Renal cortex interstitium (tissue), 11 donors: ENCODE measurements around the gene PPP1CB. TPM values are rescaled to one million over a fixed set of nuclear protein-coding genes. Genes with fewer than 3 reads are reported as not detected.
A peak's percentile ranks its signal among the peaks of the same experiment; 100 is the strongest.
"Not testable (repeated sequence)": the region's sequence is repeated elsewhere in the genome, so short reads cannot be mapped to it uniquely, and the experiment has no call there.

Experiments used
- DNase-seq, 11 donors: peaks; one replicate each; pipeline ENCODE4 v3.0.0-alpha.2; 2013; ENCODE audit warnings: low read depth in 9 of 11, low spot score in 4 of 11; ENCODE audit errors: extremely low read depth in 1 of 11
- polyA plus RNA-seq, 3 donors: library from polyadenylated mRNA; unstranded; fragments of 120-200 nt; gene quantifications; one replicate each; pipeline ENCODE4 v1.2.1, GENCODE V29; 2013; ENCODE audit not compliant: insufficient read length in 3 of 3

Gene PPP1CB
- polyA plus RNA-seq, 3 donors: 160 to 184 (median 181) TPM

DNA sequence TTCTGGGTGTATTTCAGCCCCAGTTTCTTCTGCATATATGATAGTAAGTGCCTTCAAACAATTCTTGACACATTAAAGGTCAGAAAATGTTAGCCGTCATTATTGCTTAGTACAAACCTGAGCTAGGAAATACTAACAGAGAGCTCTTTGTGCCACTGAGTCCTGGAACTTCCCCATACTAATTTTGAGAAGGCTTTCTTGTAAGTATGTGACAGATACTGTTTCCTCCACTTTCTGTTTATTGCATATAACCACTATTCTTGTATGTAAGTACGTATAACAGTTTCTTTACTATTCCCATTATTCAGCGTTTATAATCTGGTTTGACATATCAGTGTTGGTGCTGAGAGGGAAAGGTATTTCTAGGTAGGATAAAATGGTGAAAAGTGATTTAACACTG, 9.8 kb downstream of the PPP1CB start:
- DNase-seq: no peak

DNA sequence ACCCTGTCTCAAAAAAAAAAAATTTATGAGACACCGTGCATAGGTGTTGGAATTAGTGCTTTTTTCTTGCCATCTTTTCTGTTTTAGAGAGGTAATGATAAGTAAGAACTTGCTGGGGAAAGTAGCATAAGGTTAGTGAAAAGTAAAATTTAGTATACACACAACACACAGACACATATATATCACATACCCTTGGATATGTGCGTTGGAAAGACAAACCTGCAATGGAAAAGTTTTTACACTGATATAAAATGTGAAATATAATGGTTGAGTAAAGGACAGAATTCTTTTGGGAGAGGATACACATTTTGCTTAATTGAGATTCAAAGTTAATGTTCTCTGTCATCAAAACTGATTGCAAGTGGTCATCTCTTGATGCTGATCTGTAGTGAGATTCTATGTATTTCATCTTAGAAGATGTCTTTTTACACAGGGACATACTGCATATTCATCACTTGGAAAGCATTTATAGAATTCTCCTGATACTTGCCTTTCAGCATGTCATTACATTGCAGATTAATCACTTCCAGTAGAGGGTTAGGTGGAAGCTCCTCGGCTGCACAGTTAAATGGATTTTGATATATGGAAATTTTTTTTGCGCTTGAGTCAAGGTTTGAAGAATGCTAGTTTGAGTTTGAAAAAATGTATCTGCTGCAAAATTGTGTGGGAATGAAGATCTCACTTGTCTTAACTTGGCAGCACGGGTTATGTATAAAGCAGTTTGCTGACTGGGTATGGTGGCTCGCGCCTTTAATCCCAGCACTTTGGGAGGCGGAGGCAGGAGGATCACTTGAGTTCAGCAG, 13.5 kb downstream of the PPP1CB start:
- DNase-seq: no peak

DNA sequence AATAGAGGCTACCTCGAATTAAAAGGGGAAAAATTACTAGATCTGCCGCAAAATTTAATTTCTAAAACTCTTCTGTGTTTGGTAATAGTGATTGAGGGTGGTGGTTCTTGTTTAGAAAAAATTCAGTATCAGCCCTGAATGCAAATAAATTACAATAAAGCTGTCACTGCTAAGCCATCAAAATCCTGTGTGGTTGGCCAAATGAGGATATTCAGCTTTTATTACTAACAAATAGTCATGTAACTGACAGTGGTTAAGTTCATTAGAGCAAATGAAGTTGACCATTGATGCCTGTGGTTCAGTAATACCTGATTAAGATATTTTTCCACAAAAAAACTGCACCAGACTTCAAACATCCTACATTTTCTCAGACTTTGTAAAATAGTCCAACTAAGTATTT, 14.4 kb downstream of the PPP1CB start:
- no peak for DNase-seq

DNA sequence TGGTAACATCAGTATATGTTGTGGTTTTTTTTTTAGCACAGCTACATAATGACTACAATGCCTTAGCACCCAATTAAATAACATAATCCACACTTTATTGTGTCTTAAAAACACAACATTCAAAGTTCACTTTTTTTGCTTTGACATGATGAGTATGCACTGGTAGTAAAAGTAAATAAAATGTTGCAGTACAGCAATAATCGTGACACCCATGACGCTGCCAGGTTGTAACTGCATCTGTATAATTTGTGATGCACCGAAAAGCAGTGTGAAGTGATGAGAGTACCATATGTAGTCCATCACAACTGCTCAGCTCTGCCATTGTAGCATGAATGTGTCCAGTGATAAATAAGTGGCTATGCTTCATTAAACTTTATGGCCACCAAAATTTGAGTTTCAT, 15.7 kb downstream of the PPP1CB start:
- DNase-seq: peak in 1 of 11 donors; percentile 15

DNA sequence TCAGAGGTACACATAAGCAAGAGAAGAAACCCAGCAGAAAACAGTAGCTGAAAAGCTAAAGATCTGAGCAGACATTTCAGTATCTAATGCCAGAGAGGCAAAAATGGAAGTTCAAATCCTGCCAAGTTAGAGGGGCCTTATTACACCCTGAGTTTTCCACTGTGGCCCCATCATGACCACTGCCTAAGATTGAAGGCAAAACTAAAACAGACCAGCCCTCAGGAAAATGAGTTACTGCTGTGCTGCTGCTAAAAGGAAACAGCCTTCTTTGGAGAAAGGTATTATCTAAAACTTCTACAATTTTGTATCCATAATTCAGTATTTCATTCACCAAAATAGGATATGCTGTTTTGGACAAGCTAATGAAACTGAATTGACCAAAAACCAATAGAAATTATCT, 16.8 kb downstream of the PPP1CB start:
- DNase-seq: no peak

DNA sequence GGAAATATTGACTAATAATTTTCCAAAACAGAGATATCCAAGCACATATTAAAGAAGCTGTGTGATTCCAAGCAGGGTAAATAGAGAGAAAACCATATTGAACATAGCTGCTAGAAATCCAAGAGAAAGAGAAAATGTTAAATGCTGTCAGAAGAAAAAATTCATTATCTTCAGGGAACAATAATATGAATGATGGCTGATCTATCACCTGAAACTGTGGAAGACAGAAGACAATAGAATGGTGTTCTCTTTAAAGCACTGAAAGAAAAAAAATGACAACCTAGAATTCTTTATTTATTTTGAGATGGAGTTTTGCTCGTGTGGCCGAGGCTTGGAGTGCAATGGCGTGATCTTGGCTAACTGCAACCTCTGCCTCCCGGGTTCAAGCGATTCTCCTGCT, 17.3 kb downstream of the PPP1CB start:
- DNase-seq: no peak

DNA sequence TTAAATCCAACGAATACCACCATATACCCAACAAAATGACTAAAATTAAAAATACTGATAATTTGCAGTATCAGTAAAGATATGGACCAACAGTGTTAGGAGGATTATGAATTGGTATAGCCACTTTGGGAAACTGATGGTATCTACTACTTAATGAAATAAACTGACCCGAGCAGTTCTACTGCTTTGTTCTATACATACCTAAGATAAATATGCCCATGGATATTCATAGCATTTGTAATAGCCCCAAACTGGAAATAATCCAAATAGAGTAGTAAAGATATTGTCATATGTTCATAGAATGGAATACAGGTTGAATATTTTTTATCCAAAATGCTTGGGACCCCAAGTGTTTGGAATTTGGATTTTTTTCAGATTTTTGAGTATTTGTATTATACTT, 20.7 kb downstream of the PPP1CB start:
- no peak for DNase-seq

DNA sequence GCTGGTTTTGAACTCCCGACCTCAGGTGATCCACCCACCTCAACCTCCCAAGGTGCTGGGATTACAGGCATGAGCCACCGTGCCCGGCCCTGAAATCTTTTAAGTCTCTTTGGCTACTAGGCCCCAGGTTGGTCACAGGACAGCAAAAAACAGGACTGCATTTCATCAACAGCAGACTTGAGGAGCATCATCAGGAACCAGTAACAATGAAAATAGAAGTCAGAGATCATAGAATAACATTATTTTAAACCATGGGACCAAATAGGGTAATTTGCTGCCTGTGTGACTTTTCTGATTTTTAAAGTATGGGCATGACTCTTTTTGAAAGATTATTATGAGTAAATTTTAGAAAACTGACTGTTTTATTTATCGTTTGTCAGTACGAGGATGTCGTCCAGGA, 24.8 kb downstream of the PPP1CB start:
- no peak for DNase-seq

DNA sequence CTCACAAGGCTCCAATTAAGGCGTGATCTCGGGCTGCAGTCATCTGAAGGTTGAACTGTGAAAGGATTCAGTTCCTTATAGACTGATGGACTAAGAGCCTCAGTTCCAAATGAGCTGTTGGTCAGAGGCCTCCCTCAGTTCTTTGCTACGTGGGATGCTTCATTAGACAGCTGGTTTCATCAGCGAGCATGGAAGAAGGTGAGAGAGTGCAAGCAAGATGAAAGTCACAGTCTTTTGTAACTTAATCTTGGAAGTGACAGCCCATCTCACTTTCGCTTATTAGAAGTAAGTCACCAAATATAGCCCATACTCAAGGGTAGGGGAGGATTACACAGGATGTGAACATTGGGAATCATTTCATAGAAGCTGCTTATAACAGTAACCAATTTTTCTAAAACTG, 26.8 kb downstream of the PPP1CB start:
- DNase-seq: no peak

DNA sequence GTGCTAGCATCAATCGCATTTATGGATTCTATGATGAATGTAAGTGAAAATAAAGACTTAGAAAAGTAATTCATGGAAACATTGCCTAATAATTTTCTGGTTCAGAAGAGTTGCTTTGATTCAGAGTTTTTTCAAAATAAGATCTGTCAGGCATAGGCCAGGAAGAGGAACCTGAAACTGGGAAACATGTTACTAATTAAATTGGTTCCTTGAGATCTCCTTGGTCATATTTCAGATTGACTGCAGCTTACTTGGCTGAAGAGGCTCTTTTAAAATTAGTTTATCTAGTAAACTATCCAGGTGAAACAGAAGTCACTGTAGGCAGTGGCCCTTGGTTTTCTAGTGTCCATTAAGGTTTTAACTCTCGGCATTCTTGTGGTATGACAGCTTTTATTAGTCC, 27.4 kb downstream of the PPP1CB start:
- DNase-seq: no peak

DNA sequence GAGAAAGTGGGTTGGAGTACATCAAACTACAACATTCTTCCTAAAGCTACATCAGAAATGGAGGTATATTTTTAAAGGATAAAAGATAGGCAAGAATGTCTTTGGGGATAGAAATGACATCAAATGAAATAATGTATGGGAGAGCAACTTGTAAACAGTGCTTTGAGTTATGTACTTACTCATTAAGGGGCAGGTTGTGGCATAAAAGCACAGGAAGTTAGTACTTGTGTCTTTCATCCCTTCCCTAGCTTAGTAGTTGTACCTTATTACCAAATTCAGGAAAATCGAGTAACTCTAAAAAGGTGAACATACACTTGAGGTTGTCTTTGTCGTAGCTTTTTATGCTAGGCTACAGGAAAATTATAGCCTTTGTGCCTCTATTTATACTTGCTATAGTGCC, 28.9 kb downstream of the PPP1CB start:
- DNase-seq: no peak

DNA sequence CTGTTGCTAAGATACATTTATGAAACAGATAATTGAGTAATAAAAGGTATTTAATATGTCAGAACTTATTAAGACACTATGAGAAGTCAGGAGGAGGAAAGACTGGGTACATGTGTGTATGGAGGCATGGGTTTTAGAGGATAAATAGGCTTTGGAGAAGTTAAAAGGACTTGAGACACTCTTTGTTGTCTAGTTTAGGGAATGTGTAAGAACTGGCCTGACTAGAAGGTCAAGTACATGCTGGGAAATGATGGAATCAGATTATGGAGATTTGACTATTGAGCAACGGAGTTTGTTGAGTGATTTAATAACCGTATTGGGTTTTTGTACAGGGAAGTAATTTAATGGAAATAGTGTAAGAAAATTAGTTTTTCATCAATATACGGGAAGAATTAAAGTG, 30.8 kb downstream of the PPP1CB start:
- DNase-seq: no peak

DNA sequence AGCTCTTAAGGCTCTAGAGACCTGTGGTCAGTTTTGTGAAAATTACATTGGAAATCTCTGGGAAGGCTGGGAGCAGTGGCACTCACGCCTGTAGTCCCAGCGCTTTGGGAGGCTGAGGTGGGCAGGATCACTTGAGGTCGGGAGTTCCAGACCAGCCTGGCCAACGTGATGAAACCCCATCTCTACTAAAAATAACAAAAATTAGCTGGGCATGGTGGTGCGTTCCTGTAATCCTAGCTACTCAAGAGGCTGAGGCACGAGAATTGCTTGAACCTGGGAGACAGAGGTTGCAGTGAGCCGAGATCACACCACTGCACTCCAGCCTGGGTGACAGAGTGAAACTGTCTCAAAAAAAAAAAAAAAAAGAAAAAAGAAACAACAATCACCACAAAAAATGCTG, 32.9 kb downstream of the PPP1CB start:
- DNase-seq: not testable (repeated sequence)

DNA sequence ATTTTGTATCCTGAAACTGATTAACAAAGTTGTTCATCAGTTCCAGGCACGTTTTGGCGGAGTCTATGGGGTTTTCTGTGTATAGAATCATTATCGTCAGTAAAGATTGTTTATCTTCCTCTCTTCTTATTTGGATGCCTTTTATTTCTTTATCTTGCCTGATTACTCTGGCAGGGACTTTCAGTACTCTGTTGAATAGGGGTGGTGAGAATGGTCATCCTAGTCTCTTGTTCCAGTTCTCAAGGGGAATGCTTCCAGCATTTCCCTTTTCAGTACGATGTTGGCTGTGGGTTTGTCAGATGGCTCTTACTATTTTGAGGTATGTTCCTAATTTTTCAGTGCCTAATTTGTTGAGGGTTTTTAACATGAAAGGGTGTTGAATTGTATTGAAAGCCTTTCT, 45.0 kb downstream of the PPP1CB start:
- DNase-seq: no peak

DNA sequence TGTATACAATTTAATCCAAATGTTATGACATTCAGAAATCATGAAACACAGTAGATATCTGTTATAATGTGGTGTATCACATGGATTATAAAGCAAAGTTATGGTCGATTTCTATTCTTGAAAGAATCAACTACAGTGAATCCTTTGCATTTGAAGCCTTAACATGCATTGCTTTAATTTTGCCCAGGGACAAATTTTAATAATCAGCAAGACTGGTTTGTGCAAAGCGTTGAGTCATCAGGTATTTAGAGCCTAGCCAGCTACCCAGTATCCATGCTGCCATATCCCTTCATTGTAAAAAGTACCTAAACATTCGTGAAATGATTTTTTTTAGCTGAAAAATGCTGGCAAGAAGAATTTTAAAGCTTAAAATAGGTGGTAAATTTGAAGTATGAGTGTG, 50.1 kb downstream of the PPP1CB start:
- no peak for DNase-seq

DNA sequence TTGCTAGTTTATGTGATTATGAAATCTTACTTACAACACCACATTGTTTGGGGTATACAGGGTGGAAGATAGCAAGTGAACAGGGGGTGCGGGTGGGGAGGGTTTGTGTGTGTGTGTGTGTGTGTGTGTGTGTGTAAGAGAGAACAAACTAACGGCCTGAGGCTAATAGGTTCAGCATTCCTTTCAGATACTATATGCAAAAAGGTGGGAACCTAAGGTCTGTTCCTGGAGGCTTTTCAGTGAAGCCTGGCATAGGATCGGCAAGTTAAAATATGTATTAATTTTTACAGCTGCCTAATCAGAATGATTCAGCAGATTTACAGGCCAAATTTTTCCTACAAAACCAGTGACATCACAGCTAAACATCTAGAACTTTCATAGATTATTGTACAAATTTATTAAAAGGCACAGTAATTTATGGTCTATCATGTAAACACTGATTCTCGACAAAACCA, 51.4 kb downstream of the PPP1CB start:
- DNase-seq: no peak

DNA sequence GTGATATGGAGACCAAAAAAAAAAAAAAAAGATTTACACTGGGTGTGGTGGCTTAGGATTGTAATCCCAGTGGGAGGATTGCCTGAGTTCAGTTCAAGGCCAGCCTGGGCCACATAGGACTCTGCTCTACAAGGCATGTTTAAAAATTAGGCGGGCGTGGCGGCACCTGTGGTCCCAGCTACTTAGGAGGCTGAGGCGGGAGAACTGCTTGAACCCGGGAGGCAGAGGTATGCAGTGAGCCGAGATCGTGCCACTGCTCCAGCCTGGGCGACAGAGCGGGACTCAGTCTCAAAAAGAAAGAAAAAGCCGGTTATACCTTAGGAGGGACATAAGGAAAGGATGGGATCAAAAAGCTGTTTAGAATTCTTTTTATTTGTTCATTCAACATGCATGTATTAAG, 58.3 kb downstream of the PPP1CB start:
- DNase-seq: no peak

DNA sequence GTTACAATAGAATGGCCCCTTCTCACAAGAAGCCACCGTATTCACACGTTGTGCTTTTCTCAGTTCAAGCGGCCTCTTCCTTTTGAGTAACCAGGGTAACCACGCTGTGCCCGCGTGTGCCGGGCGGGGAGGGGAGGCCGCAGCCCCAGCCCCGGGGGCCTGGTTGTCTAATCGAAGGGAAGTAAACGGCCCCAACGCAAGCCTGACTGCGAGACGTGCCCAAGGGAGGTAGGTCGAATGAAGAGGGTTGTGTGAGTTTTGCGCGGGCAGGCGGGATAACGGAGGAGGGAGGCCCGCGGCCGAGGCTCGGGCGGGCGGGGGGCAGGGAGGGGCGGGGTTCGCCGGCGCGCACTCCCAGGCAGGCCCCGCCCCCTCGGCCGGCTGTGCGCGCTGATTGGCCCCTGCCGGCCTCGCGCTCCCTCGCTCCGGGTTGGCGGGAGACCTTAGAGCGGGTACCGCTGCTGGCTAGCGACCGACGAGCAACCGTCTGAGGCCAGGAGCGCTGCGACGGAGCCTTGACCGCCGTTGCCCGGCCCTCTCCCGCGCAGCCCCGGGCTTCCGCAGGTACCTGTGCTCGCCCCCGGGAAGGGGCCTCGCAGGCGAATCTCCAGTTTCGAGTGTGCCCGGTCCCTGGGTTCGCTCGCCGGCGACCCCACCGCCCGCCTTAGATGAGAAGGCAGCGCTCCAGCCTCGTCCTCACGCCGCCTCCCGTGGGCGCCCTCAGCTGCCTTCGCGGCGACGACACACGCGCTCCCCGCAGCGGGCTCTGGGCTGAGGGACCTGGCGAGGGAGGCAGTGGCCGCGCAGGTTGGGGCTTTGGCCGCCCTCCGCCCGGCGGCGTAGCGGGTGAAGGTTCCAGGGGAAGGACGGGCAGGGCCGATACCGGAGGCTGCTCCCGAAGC, 59.0 kb downstream of the PPP1CB start, which contains the start of gene SPDYA:
TSS of gene SPDYA (plus strand) at position 451 of the 902 bp plus-strand sequence. CDS start 5,181 bp downstream, outside the sequence.
- peak in 10 of 11 donors; percentile 17 to 65 (median 42) for DNase-seq

DNA sequence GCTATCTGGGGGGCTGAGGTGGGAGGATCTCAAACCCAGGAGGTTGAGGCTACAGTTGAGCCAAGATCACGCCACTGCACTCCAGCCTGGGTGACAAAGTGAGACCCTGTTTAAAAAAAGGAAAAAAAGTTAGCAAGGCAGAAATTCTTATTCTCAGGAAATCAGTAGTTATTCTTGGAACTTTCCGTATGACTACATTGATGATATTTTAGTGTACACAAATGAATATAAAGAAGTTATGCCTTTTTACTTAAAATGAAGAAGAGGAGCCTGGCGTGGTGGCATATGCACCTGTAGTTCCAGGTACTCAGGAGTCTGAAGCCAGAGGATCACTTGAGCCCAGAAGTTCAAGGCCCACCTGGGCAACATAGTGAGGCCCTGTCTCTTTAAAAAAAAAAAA, 66.4 kb downstream of the PPP1CB start:
- DNase-seq: no peak

DNA sequence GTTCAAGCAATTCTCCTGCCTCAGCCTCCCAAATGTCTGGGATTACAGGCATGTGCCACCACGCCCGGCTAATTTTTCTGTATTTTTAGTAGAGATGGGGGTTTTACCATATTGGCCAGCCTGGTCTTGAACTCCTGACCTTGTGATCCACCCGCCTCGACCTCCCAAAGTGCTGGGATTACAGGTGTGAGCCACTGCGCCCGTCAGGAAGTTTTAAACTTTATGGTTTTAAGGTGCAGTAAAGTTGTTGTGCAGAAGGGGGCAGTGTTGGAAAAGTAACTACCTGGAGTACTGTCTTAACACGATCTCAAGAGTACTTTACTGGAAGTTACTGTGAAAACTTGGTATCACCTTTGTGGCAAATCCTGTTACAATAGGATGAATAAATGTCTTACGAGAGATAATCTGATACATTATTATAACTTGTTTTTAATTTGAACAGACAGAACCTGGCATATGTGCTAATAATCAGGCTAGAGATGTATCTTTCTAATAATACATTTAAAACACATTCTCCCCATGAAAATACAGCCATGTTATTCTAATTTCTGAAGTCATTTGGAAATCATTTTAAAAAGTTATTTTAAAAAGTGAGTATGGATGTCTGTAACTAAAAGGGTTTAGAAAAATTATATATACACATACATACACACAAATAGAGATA, 69.8 kb downstream of the PPP1CB start:
- DNase-seq: peak in 10 of 11 donors; percentile 29 to 59 (median 43)
